ENCODE data around the gene GGT1.
"Not testable (repeated sequence)": the region's sequence is repeated elsewhere in the genome, so short reads cannot be mapped to it uniquely, and the experiment has no call there.

The GGT1 gene

DNA sequence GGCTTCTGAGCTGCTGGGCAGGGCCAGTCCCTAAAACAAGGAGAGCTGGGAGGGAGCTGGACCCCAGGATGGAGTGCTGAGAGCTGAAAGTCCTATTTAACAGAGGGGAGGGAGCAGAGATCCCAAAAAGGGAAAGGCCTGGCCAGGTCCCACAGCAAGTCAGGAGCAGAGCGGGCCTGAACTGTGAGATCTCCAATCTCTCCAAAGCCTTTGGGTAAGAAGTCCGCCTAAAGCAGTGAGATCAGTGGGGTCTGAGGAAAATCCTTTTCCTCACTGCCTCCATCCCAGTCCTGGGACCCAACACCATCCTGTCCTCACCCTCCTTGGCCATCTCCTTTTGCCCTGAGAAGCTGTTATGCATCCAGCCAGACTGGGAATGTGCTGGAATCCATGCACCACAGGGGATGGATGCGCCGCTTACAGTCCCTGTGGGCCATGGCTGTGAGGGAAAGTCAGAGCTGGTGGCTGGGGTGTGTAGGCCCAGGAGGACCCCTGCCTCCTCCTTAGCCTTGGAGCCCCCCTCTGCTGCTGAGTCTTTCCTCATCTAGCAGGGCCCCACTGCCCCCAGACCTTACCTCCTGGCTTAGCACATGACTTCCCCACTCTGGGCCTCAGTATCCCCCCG is 18.7 kb upstream of the GGT1 start:
- DNase-seq: no peak

DNA sequence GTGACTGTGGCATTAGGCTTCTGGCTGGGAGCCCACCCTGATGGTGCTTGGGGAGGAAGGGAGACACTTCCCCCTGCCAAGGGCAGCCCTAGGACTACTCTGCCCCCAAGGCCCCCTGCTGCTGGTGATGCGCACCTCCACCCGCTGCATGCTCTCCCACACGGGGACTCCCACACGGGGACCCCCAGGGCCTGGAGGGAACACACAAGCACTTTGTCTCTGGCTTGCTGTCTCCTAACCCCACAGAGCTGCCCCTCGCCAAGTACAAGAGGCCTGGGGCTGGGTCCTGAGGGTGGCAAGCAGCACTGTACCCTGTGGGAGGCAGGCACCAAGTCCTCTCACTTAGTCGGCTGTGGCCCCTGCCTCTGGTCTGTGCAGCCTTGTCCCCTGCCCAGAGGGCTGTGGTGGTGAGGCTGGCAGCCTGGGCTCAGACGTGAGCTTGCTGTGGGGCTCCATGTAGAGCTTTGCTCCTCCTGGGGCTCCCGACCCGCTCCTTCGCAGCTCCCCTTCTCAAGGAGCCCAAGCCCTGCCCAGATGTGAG is 18.1 kb upstream of the GGT1 start:
- no peak for DNase-seq

DNA sequence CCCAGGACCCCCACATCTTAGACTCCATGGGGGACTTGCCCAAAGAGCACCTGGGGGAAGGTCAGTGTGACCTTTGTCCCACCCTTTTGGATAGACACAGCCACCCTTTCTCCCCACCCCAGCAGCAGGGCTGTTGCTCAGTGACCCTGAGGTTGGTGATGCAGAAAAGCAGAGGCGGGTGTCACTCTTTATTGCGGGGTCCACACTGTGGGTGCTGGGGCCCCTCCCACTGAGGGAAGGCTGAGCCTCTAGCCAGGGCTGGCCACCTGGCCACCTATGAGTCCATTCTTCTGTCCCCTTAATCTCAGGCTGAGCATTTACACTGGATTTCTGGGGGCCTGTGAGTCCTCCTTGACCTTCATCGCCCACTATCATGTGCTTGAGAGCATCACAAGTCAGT is 17.5 kb upstream of the GGT1 start:
- DNase-seq: no peak

DNA sequence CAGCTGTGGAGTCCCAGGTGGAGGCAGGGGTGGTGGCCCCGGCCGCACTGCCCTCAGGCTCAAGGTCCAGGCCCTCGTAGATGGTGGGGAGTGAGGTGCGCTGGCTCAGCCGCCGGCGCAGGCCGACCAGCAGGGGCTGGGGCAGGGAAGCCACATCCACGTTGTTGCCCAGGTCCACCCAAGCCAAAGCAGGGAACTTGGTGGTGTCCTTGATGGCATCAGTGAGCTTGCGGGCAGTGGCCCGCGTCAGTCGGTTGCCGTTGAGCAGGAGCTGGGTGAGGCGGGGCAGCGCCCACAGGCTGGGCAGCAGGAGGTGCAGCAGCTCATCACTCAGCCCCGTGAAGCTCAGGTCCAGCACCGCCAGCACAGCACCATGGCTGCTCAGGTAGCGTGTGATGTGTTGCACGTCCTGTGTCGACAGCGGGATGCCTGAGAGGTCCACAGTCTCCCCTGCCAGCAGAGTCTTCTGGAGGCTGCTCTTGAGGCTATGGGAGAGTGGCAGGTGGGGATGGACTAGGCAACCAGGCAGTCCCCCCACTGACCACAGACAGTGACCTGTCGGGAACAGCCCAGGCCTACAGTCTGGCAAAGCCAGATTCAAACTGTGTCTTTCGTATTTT is 17.0 kb upstream of the GGT1 start:
- no peak for DNase-seq

DNA sequence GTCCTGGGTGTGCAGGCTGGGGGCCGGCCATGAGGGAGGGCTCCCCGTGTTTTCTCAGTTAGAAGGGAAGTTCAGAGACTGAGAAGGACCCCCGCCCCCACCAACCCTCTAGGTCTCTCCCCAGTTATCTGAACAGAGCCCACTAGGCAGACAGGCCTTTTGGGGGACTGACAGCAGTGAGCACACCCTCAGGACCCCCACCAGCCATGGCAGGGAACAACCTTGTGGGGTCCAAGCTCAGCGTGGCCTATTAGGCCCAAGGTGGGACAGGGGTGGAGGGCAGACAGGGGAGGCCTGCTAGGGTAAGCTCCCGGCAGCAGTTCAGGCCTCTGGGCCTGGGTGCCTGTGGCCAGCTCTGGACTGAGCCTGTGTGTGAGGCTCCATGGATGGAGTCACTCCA is 15.7 kb upstream of the GGT1 start:
- DNase-seq: no peak

DNA sequence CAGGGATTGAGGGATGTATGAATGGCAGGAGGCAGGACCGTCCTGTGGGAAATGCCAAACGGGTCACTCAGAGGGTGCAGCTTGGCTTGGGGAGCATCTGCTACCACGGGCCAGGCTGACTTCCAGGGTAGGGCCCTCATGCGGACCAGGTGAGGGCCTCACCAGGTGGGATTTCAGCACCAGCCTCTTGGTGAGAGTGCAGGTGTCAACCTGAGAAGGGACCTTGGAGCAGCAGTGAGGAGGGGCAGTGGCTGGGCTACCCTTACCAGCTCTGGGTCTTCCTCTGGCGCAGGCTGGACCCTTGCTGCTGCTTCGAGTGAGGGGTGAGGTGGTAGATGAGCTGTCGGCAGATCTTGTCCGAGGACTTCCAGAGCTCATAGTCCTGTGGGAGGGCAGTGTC is 15.0 kb upstream of the GGT1 start:
- DNase-seq: no peak

DNA sequence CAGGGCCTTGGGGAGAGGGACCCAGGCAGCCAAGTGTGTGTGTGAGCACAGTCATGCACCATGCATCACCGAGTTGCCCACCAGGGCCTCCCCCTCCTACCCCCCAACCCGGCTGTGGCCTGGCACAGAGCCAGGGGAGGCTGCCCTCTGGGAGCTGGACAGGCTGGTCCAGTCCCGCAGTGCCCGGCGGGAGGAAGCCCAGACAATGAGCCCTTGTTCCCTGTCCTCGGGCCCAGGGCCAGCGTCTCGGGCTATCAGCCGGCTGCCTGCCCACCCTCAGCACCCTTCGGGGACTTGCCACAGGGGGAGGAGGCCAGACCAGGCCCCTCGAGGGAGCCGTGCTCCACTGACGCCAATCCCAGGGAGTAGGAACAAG is 14.6 kb upstream of the GGT1 start:
- DNase-seq: no peak

DNA sequence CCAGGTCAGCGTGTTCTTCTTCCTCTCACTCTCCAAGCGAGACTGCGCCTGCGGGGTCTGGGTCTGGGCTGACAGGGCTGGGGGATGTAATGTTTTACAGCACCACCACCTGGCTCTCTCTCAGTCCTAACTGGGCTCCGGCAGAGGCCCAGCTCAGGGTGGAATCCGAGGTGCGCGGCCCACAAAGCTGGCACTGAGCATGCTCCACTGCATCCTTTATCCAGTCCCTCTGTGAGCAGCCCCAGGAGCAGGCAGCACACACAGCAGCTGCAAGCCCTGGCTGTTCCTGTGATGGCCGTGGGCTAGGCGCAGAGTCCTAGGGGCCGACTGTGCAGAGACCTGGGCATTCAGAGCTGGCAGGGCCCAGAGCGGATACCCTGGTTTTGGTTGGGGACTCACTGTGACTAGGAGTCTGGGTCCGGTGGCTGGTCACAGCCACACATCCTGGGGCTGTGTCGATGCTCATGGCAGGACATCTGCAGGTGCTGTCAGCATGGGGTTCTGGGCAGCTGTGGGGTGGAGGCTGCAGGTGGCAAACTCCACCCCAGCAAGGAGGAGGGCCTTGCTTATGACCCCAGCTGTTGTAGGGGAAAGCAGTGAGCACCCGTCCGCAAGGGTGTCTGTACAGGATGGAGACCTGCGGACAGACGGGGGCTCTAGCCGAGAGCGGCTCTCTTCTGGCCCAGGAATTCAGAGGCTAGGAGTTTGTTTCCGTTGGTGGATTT is 14.1 kb upstream of the GGT1 start:
- DNase-seq: no peak

DNA sequence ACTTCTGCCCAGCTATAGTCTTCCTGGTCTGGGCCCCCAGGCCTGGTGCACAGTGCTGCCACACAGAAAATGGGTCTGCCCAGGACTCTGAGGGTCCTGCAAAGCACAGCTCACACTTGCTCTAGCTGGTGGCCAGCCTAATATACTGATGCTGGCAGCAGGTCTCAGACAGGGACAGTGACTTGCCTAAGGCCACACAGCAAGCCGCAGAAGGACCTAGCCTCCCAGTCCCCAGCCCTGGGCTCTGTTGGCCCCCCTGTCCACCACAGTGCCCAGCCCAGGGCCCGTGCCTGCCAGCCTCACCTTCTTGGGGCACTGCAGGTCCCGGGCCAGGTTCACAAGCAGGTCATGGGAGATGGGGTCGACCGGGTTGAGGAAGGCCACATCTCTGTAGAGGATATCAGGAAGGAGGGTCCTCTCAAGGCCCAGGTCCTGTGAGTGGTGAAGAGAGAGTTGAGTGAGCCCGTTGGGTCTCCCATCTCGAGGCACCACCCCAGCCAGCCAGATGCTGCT is 13.4 kb upstream of the GGT1 start:
- DNase-seq: no peak

DNA sequence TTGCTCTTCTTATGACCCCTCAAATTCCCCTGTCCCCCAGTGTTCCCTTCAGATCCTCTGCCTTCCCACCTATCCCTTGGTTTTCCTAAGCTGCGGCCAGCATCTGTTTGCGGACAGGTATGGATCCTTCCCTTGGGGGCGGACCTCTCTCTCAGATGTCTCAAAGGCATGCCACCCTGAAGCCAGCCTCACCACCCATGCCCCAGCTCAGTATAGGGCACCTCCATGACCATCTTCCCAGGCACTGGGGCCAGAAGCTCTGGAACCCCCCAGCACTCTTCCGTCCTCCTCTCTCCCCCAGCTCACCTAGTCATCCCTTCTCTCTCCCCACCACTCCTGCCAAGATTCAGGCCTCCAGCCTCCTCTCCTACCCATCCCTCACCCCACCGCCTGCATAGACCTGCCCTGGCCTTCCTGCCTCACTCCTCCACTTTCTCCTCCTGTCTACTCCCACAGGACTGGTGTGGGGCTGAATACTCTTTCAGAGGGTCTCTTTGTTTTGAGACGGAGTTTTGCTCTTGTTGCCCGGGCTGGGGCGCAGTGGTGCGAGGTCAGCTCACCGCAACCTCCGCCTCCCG is 12.3 kb upstream of the GGT1 start:
- no peak for DNase-seq

DNA sequence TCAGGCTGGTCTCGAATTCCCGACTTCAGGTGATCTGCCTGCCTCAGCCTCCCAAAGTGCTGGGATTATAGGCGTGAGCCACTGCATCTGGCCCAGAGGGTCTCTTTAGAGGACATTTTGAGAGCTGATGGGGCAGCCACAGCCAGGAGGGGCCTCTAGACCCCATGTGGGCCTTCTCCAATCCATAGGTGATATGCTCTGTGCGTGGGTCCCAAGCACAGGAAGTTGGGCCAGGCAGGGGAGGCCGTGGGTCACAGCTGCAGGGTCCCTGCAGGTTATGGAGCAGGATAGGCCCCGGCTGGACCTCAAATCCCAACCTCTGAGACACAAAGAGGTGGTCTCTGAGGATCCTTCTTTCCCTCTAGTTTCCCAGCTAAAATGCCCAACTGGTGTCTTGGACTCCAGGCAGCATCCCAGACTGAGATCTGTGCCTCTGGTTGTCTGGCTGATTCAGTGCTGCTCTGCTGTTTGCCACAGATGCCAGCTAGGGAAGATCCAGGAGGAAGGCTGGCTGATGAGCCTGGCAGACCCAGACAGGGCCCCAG is 11.6 kb upstream of the GGT1 start:
- no peak for DNase-seq

DNA sequence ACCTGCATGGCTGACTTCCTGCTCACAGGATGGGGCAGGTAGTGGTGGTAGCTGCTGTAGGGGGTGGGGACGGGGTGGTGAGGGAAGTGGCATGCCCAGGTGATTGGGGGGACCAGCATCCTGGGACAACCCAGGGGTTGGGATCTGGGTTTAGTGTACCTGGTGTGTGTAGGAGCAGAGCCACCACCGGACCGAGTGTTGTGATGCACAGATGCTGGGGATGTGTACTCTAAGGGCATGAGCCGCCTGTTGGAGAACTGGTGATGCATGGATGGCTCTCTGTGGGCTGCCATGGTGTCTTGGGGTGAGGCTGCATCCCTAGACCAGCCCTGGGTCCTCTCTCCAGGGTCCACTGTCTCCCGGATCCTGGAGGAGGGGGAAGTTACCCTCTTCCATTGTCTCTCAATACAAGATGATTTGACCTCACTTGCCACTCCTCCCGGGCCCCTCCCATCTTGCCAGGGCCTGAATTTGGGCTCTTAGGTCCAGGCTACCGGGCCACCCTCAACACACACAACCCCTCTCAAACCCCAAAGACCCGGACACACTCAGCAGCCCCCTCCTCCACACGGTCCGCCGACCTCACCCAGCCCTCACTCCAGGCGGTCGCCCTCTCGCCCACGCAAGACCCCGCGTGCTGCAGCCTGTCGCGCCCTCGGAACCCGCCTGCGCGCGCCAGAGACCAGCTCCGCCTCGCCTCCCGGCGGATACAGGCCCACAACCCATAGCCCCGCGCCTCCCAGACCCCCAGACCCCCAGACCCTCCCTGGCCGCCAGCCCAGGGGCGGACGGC is 10.7 kb upstream of the GGT1 start:
- no peak for DNase-seq

DNA sequence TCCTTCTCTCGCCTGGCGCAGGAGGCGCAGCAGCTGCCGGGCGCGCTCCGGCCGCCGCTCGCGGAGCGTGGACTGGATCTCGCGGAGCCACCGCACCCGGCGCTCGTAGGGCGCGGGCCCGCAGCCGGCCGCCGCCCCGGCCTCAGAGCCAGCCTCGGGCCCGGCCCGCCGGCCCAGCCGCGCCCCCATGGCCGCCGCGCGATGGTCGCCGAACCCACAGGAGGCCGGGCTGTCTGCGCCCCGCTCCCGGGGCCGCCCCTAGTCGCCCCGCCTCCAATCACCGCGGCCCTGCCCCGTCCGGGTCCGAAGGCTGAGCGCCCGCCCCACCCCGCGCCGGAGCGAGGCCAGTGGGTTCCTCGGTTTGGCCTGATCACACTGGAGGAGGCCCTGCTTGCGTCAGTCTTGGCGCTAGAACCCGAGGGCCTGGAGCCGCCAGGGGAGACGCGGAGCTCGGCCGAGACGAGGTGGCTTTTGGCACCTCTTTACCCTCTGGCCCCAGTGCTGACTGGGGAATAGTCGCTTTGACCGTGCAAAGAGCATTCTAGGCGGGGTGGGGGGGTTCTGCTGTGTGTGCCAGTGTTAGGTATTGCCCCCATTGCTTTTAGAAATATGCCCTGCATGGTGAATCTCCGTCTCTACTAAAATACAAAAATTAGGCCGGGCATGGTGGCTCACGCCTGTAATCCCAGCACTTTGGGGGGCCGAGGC is 10.0 kb upstream of the GGT1 start, which contains the start of gene LRRC75B:
Gene LRRC75B, minus strand, starts transcription at position 223 of the 708 bp plus-strand sequence. Its CDS starts 34 bp downstream, at position 189.
- no peak for DNase-seq

DNA sequence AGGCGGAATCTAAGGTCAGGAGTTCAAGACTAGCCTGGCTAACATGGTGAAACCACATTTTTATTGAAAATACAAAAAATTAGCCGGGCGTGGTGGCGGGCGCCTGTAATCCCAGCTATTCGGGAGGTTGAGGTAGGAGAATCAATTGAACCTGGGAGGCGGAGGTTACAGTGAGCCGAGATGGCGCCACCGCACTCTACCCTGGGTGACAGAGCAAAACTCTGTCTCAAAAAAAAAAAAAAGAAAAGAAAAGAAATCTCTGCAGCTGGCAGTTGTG is 9.5 kb upstream of the GGT1 start:
- DNase-seq: not testable (repeated sequence)

DNA sequence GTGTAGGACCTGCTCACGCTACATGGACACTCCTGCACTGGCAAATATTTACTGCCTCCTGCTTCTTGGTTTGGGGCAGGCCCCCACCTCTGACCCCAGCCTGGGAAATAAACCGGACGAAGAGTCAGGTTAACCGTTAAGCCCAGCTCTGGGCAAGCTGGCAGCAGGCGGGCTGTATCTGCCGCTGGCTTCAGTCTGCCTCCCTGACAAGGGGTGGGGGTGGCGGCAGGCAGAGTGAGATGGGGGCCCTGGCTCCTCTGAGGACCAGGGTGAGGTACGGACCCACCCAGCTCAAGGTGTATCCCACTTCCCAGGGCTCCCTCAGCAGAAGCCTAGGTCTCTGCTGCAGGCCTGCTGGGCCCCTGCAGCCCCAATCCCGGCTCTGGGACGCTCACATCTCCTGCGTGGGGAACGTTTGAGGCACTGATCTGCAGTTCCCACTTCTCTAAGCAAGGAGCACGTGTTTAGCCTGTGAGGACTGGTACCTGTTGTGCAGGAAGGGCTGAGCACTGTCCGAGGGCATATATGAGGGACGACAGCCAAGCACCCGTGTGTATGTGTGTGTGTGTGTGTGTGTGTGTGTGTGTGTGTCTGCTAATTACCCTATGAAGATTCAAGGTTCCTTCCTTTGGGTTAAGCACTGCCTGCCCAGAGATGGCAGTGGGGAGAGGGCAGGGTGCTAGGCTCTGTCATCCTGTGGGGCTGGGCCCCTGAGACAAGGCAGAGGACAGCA is 9.0 kb upstream of the GGT1 start:
- DNase-seq: no peak

DNA sequence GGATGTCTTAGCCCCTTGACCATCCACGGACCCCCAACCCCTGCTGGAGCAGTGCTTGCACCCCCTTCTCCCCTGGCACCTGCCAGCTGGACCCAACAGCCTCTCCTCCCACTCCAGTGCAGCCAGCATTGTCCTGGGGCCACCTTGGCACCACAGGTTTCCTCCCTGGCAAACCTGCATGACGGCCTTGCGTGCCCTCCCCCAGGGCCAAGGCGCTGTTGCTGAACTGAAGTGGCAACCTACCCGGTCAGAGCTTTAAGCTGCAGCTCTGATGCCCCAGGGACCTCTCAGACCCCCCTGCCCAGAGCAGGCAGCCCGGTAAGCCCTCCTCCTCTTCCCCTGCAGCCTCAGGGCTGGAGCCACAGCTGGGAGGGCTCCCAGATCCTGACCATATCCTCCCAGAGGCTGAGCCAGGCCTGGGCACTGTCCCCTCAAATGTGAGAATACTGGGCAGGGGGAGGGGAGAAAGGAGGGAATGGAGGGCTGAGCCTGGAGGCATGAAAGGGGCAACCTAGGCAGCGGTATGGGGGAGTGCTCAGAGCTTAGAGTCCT is 8.3 kb upstream of the GGT1 start:
- DNase-seq: no peak

DNA sequence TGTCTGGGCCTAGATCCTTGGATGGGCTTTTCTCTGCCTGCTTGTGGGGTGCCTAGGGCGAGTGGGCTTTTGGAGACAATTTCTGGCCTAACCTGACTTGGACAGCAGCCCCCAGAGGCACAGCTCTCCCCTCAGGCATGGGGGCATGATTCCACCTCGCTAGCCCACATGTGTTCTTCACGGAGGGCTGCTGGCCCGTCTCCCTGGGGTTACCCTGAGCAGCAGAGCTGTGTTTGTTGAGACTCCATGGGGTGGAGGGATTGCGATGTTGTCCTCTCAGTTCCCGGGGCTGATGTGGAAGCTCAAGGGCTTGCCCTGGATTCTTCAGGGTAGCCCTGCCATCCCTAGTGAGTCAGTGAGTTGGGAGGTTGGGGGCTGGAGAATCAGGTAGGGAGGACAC is 7.8 kb upstream of the GGT1 start:
- no peak for DNase-seq

DNA sequence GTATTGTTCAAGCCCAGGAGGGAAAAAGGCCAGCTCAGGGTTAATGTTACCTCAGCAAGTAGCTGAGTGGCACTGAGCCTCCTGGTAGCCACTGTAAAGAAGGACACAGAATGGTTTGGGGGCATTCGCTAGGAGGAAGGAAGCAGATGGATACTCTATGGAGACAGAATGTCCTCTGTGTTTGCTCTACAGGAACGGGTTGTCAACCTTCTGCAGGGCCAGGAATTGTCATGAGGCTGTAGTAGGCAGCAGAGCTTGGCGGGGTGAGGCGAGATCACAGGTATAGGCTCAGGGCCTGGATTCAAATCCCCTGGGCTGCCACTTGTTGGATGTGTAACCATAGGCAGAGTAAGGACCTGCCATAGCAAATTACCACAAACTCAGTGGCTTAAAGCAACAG is 7.1 kb upstream of the GGT1 start:
- DNase-seq: no peak

DNA sequence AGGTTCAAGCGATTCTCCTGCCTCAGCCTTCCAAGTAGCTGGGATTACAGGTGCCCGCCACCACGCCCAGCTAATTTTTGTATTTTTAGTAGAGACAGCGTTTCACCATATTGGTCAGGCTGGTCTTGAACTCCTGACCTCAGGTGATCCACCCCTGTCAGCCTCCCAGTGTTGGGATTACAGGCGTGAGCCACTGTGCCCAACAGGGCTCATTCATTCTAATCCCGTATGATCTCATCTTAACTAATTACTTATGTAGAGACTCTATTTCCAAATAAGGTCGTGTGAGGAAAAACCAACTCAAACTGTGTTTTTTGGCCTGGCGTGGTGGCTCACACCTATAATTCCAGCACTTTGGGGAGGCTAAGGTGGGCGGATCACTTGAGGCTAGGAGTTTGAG is 5.9 kb upstream of the GGT1 start:
- not testable (repeated sequence) for DNase-seq

DNA sequence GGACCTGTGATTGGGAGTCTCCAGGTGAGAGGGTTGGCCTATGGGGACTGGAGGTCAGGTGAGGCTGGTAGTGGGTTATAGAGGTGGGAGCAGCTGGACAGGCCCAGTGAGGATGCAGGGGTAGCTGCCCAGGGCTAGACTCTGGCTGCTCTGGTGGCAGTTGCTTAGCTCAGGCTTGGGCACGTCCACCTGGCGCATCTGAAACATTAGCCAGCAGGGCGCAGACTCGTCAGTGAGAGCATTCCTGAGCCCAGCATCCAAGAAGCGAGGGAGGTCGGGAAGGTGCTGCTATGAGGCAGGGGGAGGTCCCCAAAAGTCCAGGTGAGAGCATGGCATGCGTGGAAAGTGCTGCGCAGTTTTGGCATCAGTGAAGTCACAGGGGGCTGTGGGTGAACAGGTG is 3.5 kb upstream of the GGT1 start:
- no peak for DNase-seq

Data from T-helper 9 cell (primary cell).